Thyroid gland (tissue), 4 donors: ENCODE measurements around the gene TMEM260. TPM values are rescaled to one million over a fixed set of nuclear protein-coding genes. Genes with fewer than 3 reads are reported as not detected.

Source experiments
- DNase-seq, 2 donors: peaks; one replicate each; pipeline ENCODE4 v3.0.0-alpha.2; 2019
- H3K27ac ChIP-seq, 3 donors: fragments of 200-600 bp; sonication (generic); 1 replicate in 2 of 3; 2 replicates in 1 of 3; pipeline ENCODE4 v1.5.1; 2016 to 2019; ENCODE audit warnings: mild to moderate bottlenecking in 1 of 3, moderate library complexity in 1 of 3
- H3K27me3 ChIP-seq: fragments of 200-600 bp; sonication (generic); one replicate; pipeline ENCODE4 v1.5.1; 2019
- H3K36me3 ChIP-seq, 2 donors: fragments of 200-600 bp; sonication (generic); one replicate each; pipeline ENCODE4 v1.5.1; 2016 to 2019
- H3K4me1 ChIP-seq, 2 donors: fragments of 200-600 bp; sonication (generic); one replicate each; pipeline ENCODE4 v1.5.1; 2017 to 2019
- H3K4me3 ChIP-seq, 3 donors: fragments of 200-600 bp; sonication (generic); replicated peaks in 1 of 3; 1 replicate in 2 of 3; 2 replicates in 1 of 3; pipeline ENCODE4 v1.5.1; 2016; ENCODE audit warnings: mild to moderate bottlenecking in 1 of 3
- H3K9me3 ChIP-seq: fragments of 200-600 bp; sonication (generic); one replicate; pipeline ENCODE4 v1.5.1; 2017
- CTCF ChIP-seq, 6 experiments: fragments of 200-600 bp in 3 of 6; fragments of 450-650 bp in 3 of 6; sonication (generic) in 3 of 6; IDR thresholded peaks; one replicate each; pipeline ENCODE4 v1.5.1; 2016 to 2019; ENCODE audit warnings: antibody characterized with exemption in 6 of 6, mild to moderate bottlenecking in 2 of 6, inconsistent platforms in 1 of 6, moderate library complexity in 1 of 6
- POLR2A ChIP-seq, 2 donors: fragments of 450-650 bp; IDR thresholded peaks; one replicate each; pipeline ENCODE4 v1.6.1; 2017; ENCODE audit warnings: antibody characterized with exemption in 2 of 2, mild to moderate bottlenecking in 2 of 2, moderate library complexity in 1 of 2
- WGBS, 2 donors: methylation state at CpG; one replicate each; pipeline ENCODE4 v1.1.5; 2017; 5-methylcytosine and 5-hydroxymethylcytosine counted together
- intact Hi-C: fragments of 100-400 bp; cut with DNase I; formaldehyde crosslinking; loops from one replicate; pipeline ENCODE4 v1.15.1; 2023
- total RNA-seq, 4 donors: library from RNA; depleted of rRNA; stranded (reverse); fragments of >200 nt; gene quantifications; one replicate each; pipeline ENCODE4 v1.2.3, GENCODE V29; 2016

TMEM260 gene
- total RNA-seq, 4 donors from 2014 or later, result 26.3 to 43.8 (median 39.4) TPM

GRCh38 chr14:56647493-56647892 is 67.9 kb downstream of the TMEM260 start:
- 92 to 98% methylated on average over 2 of the region's 2 CpGs for WGBS, 2 donors

GRCh38 chr14:56648508-56649301 is 69.1 kb downstream of the TMEM260 start:
- no peaks in the 10 kb centered on the region for H3K27me3 ChIP-seq
- no peaks in the 10 kb centered on the region for H3K36me3 ChIP-seq
- 69 to 79% methylated on average over 6 of the region's 6 CpGs for WGBS, 2 donors
- no peak for DNase-seq
- H3K9me3 ChIP-seq, result no peaks in the 10 kb centered on the region
- H3K4me3 ChIP-seq, result no peak overlapping the region
- no peaks in the 10 kb centered on the region for H3K4me1 ChIP-seq
- TF ChIP-seq CTCF (IDR thresholded peaks at IDR 0.05), result no peak
- no peak for TF ChIP-seq POLR2A (IDR thresholded peaks at IDR 0.05)
- intact Hi-C loops, result no loop called here
- H3K27ac ChIP-seq, result no peak overlapping the region

More at GRCh38 chr14:56647493-56647892, 67.9 kb downstream of the TMEM260 start:
- H3K36me3 ChIP-seq, result no peaks in the 10 kb centered on the region
- H3K9me3 ChIP-seq, result no peaks in the 10 kb centered on the region
- intact Hi-C loops, result no loop called here
- DNase-seq, result no peak
- no peak for TF ChIP-seq CTCF (IDR thresholded peaks at IDR 0.05)
- TF ChIP-seq POLR2A (IDR thresholded peaks at IDR 0.05), result no peak
- H3K4me1 ChIP-seq, result no peaks in the 10 kb centered on the region
- H3K27ac ChIP-seq, result no peak overlapping the region
- no peak overlapping the region for H3K4me3 ChIP-seq
- no peaks in the 10 kb centered on the region for H3K27me3 ChIP-seq

GRCh38 chr14:56649382-56649781 is 69.8 kb downstream of the TMEM260 start:
- no peaks in the 10 kb centered on the region for H3K27me3 ChIP-seq
- TF ChIP-seq POLR2A (IDR thresholded peaks at IDR 0.05), result no peak
- no peak for TF ChIP-seq CTCF (IDR thresholded peaks at IDR 0.05)
- intact Hi-C loops, result no loop called here
- no peak overlapping the region for H3K27ac ChIP-seq
- H3K9me3 ChIP-seq, result no peaks in the 10 kb centered on the region
- H3K4me3 ChIP-seq, result no peak overlapping the region
- 97% methylated on average over 3 of the region's 3 CpGs for WGBS, 2 donors
- no peak for DNase-seq
- no peaks in the 10 kb centered on the region for H3K36me3 ChIP-seq
- H3K4me1 ChIP-seq, result no peaks in the 10 kb centered on the region

GRCh38 chr14:56650048-56650447 is 70.5 kb downstream of the TMEM260 start:
- DNase-seq, result no peak
- intact Hi-C loops, result no loop called here
- Histone ChIP-seq H3K9me3 (no peaks in the 10 kb centered on the region), H3K27me3 (no peaks in the 10 kb centered on the region), H3K4me3 (no peak overlapping the region), H3K36me3 (no peaks in the 10 kb centered on the region), H3K4me1 (no peaks in the 10 kb centered on the region), H3K27ac (no peak overlapping the region)
- no peak for TF ChIP-seq CTCF (IDR thresholded peaks at IDR 0.05)
- TF ChIP-seq POLR2A (IDR thresholded peaks at IDR 0.05), result no peak
- 81 to 83% methylated on average over 9 of the region's 9 CpGs for WGBS, 2 donors

GRCh38 chr14:56650979-56651378 is 71.4 kb downstream of the TMEM260 start:
- no peak overlapping the region for H3K4me3 ChIP-seq
- no peak for DNase-seq
- intact Hi-C loops, result no loop called here
- H3K27ac ChIP-seq, result no peak overlapping the region
- no peak for TF ChIP-seq POLR2A (IDR thresholded peaks at IDR 0.05)
- no peak for TF ChIP-seq CTCF (IDR thresholded peaks at IDR 0.05)
- H3K9me3 ChIP-seq, result no peaks in the 10 kb centered on the region
- H3K4me1 ChIP-seq, result no peaks in the 10 kb centered on the region
- no peaks in the 10 kb centered on the region for H3K36me3 ChIP-seq
- no peaks in the 10 kb centered on the region for H3K27me3 ChIP-seq
